Limb (tissue), 2 donors: ENCODE measurements around the gene ABHD15.

ENCODE experiments used
- DNase-seq, 2 donors: peaks; one replicate each; pipeline ENCODE4 v3.0.0-alpha.2; 2016; ENCODE audit errors: extremely low spot score in 2 of 2

The ABHD15 gene

GRCh38 chr17:29566473-29567303, at the start of gene ABHD15:
TSS of gene ABHD15 (minus strand) at chr17:29567037. CDS start at chr17:29566966, 71 bp downstream.
- DNase-seq, result peak; percentile 21 to 70

GRCh38 chr17:29615492-29616299, 48.9 kb upstream of the ABHD15 start:
- DNase-seq, result peak; percentile 86

GRCh38 chr17:29615048-29615385, 48.2 kb upstream of the ABHD15 start:
- DNase-seq, result no peak

DNA sequence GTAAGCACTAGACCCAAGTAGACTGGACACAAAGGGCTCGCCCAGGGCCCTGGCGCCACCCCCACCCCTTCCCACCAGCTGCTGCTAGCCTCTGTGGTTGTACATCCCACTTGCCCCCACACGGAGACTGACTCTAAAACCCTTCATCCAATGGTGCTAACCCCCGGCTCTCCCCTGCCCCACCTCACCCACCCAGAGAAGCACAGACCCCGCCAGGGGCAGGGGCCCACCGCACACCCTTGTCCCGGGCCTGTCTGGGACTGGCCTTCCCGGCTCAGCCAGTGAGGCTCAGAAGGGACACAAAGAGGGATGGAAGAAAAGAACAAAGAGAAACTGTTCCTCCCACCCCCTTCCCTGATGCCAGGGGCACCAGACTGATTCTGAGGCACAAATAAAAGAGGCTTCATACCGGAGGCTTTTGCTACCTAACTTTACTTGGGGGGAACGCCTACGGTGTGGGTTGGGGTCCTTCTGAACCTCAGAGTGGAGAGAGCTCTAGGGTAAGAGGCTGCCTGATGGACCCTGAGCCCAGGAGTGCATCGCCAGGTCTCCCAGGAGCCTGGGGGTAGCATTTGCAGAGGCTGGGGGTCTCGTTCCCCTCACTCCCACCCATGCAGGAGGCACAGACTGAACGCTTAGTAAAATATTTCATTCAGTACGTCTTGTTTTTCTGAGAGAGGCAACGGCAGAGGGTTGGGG, 47.7 kb upstream of the ABHD15 start:
- peak in 1 of 2 donors; percentile 52 for DNase-seq

- peak in 1 of 2 donors; percentile 56 for DNase-seq
Measured at GRCh38 chr17:29613856-29614255, 47.0 kb upstream of the ABHD15 start.

DNA sequence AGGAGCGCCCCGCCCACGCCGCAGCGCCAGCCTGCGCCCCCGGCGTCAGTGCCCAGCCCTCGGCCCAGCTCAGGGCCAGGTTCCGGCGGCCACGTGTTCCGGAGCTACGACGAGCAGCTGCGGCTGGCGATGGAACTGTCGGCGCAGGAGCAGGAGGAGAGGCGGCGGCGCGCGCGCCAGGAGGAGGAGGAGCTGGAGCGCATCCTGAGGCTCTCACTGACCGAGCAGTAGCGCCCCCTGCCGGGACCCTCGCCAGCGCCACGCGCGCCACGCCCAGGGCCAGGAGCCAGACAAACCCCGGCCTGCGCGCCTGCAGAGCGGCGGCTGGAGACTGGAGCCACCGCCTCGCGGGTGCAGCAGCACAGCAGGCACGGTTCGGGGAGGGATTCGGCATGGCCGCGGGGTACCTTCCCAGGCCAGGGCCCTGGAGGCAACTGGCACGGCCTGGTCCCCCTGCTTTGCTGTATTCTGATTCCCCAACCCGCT, 46.6 kb upstream of the ABHD15 start:
- peak; percentile 92 to 98 for DNase-seq

- peak in 1 of 2 donors; percentile 40 for DNase-seq
Measured at GRCh38 chr17:29612404-29613280, 45.8 kb upstream of the ABHD15 start.

DNA sequence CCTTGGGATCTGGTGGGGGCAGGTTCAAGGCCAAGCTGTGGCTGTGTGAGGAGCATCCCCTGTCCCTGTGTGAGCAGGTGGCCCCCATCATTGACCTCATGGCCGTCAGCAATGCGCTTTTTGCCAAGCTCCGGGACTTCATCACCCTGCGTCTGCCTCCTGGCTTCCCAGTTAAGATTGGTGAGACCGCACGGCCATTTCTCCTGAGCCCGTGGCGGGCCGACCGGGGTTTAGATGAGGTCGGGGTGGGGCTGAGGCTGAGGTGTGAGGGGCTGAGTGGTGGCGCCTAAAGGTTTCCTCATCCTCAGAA, 45.2 kb upstream of the ABHD15 start:
- DNase-seq, result no peak

- no peak for DNase-seq
Measured at GRCh38 chr17:29611351-29612093, 44.7 kb upstream of the ABHD15 start.

DNA sequence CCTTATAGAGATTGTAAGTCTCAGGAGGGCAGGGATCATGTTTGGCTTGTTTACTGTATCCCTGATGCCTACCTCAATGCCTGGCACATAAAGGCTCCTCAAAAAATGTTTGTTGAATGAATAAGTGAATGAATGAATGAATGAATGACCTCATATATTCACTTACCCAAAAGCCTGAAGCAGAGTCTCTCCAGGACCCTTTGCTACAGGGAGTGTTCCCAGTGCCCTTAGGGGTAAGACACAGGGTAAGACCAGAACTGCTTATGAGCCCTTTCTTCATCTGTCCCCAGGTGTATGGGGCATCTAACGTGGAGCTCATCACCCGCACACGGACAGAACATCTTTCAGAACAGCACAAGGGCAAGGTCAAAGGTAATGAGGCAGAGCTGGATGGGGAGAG, 43.6 kb upstream of the ABHD15 start:
- no peak for DNase-seq

DNA sequence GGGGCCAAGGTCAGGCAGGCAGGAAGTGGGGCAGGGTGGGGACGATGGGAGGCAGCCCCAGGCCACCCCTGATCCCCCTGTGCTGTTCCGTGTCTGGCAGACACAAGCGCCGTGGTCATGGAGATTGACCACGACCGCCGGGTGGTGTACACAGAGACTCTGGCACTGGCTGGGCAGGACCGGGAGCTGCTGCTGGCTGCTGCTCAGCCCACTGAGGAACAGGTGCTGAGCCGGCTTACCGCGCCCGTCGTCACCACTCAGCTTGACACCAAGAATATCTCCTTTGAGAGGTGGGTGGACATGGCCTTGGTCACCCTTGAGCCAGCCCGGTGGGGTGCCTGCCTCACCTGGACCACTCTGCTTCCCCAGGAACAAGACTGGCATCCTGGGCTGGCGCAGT, 42.1 kb upstream of the ABHD15 start:
- no peak for DNase-seq

DNA sequence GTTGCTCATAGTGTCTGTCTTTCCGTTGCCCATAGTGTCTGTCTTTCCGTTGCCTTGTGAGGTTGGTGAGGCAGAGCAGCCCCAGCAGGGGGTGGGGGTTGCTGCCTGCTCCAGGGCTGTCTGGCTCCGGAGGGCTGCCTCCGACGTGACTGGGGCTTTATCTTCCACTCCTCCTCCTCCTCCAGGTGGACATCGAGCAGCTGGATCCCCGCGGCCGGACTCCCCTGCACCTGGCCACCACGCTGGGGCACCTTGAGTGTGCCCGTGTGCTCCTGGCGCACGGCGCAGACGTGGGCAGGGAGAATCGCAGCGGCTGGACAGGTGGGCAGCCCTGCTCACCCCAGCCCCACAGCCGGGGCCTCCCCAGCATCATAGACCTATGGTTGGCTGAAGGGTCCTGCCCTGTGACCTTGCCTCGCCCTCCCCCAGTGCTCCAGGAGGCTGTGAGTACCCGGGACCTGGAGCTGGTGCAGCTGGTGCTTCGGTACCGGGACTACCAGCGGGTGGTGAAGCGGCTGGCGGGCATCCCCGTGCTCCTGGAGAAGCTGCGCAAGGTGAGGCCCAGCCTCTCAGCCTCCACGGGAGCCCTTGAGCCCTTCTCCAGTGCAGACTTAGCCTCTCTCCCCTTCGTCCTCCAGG, 40.8 kb upstream of the ABHD15 start:
- DNase-seq, result no peak

DNA sequence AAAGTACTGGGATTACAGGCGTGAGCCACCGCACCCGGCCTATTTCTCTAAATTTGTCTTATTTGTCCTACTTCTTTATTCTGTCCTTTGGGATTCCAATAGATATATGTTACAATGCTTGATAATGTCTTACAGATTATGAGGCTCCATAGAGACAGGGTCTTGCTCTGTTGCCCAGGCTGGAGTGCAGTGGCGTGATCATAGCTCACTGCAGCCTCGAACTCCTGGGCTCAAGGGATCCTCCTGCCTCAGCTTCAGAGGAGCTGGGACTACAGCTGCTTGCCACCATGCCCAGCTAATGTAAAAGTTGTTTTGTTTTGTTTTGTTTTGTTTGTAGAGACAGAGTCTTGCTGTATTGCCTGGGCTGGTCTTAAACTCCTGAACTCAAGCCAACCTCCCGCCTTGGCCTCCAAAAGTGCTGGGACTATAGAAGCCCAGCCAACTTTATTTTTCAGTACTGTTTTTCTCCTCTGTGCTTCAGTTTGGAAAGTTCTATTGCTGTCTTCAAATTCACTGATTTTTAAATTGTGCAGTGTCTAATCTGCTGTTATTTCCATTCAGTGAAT, 36.4 kb upstream of the ABHD15 start:
- no peak for DNase-seq

DNA sequence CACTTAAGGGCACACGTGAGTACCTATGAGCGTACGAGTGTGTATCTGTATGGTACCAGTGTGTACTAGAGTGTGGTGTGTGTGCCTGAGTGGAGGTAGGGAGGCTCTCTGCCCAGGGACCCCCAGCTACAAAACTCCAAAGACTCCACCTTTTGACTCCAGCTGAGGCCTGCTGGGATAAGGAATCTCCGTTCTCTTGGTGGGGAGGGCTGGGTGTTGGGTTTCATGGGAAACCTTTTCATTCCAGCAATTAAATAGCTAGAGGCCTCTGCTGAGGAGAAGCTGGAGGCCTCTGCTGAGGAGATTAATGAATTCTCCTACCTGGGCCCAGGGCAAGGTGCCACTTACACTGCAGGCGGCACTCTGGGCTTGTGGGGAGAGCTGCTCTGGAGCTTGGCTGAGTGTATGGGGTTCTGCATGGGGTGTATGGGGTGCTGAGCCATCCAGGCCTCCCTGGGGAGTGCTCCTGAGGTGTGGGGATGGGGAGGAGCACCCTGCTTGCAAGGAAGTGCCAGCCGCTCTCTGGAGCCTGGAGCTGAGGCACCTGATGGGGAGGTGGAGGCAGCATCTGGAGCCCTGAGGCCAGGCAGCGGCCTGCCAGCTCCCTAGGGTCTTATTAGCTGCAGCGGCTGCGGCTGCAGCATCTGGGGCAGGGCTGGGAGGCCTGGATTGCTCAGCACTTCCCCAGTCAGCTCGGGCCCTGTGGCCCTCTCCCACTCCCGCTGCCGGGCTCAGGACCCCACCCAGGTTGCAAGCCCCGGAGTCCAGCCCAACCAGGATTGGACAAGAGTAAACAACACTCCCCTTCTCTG, 30.7 kb upstream of the ABHD15 start:
- DNase-seq, result no peak

- no peak for DNase-seq
Measured at GRCh38 chr17:29596811-29597210, 30.0 kb upstream of the ABHD15 start.

GRCh38 chr17:29595943-29596774, 29.3 kb upstream of the ABHD15 start:
- DNase-seq, result no peak

- no peak for DNase-seq
Measured at GRCh38 chr17:29595107-29595942, 28.5 kb upstream of the ABHD15 start.
